Endothelial cell of umbilical vein (primary cell): Measurements from ENCODE around the gene PRR19.
"Not testable (repeated sequence)": the region's sequence is repeated elsewhere in the genome, so short reads cannot be mapped to it uniquely, and the experiment has no call there.

Experiments
- CTCF ChIP-seq, 2 donors: IDR thresholded peaks; 1 replicate in 1 of 2; 2 replicates in 1 of 2; pipeline ENCODE4 v1.5.1; 2011; ENCODE audit warnings: low read length in 2 of 2, mild to moderate bottlenecking in 2 of 2, moderate library complexity in 2 of 2, control low read depth in 1 of 2, inconsistent platforms in 1 of 2, low read depth in 1 of 2; ENCODE audit not compliant: insufficient read depth in 1 of 2; ENCODE audit errors: extremely low read depth in 1 of 2
- EZH2 ChIP-seq: IDR thresholded peaks from 2 replicates; pipeline ENCODE4 v1.6.1; 2012; ENCODE audit warnings: borderline replicate concordance, low read depth, mild to moderate bottlenecking, moderate library complexity, low read length, inconsistent platforms; ENCODE audit not compliant: severe bottlenecking
- FOS ChIP-seq: IDR thresholded peaks from 2 replicates; pipeline ENCODE4 v1.6.1; 2011; ENCODE audit warnings: mild to moderate bottlenecking, low read length, moderate library complexity, borderline replicate concordance; ENCODE audit not compliant: insufficient read depth
- JUN ChIP-seq: IDR thresholded peaks from 2 replicates; pipeline ENCODE4 v1.6.1; 2011; ENCODE audit warnings: borderline replicate concordance, low read depth; ENCODE audit not compliant: insufficient read length, insufficient read depth
- MAX ChIP-seq: IDR thresholded peaks from 2 replicates; pipeline ENCODE4 v1.6.1; 2011; ENCODE audit not compliant: insufficient read depth, insufficient read length
- POLR2A ChIP-seq: IDR thresholded peaks from 2 replicates; pipeline ENCODE4 v1.6.1; 2012; ENCODE audit warnings: low read depth, mild to moderate bottlenecking, control low read depth, low read length
- POLR2AphosphoS5 ChIP-seq: IDR thresholded peaks from 2 replicates; pipeline ENCODE4 v1.6.1; 2012; ENCODE audit warnings: low read depth, mild to moderate bottlenecking, control low read depth, low read length, moderate library complexity; ENCODE audit not compliant: insufficient read depth

DNA sequence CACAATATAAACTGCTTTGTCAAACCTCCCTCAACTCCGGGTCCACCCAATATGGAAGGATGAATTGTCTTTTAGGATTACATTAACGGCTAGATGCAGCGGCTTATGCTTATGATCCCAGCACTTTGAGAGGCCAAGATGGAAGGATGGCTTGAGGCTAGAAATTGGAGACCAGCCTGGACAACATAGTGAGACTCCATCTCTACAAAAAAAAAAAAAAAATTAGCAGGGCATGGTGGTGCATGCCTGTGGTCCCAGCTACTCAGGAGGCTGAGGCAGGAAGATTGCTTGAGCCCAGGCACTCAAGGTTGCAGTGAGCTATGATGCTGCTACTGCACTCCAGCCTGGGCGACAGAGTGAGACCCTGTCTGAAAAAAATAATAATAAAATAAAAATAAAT lies 35.8 kb upstream of the PRR19 start:
- TF ChIP-seq EZH2; POLR2A; MAX; CTCF (IDR thresholded peaks at IDR 0.05; ENCODE audit: extremely low read depth in 1 of 2, insufficient read depth in 1 of 2, low read depth in 1 of 2, low read length in 2 of 2); JUN; FOS; POLR2AphosphoS5: not testable (repeated sequence)
